ENCODE data around the gene VWA8.
"Not testable (repeated sequence)": the region's sequence is repeated elsewhere in the genome, so short reads cannot be mapped to it uniquely, and the experiment has no call there.

VWA8 gene

DNA sequence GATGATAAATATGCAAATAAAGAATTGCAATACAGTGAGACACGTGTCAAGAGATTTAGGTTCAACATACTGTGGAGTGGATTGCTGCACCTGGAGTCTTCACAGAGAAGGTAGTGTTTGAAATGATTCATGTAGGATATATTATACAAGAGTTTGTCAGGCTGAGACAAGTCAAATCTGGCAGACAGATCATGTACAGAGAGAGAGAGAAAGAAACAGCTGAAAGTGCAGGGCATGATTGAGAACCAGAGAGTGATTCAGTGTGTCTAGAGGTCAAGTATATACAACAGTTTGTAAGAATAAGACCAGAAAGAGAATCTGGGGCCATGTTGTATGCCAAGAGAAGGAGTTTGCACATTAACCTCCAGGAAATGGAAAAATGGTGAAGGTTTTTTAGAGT, 2.1 kb upstream of the VWA8 start:
- DNase-seq: no peak

DNA sequence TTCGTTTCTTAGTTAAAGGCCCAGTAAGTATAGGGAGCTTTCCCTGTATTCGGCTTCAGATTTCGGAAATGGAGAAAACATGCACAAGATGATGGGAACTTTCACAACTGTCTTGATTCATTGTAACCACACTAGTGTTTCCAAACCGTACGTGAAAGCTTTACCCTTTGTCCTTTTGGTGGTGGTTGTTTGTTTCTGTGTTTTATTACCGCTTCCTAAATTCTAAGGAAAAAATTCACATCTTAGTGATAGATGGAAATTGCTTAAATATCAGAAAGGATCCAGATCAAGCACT, 504 bp upstream of the VWA8 start:
- no peak for DNase-seq

DNA sequence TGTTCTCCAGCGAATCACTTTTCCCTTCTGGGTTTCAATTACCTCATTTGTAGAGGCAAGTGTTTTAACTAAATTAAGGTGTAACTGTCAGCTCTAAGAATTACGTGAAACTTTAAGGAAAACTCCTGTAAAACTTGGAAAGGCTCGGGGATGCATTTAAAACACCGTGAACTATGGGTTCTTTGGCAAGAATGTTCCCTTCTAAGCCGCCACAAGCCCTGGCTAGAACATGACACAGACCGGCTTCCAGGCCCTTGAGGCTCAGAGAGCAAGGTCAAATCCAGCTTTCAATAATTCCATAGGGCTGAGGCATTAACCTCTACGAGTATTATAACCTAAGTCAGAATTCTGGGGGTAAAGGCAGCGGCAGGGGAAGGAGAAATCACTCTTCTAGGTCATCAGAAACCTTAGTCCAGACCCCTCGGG, 685 bp downstream of the VWA8 start:
- DNase-seq: no peak

DNA sequence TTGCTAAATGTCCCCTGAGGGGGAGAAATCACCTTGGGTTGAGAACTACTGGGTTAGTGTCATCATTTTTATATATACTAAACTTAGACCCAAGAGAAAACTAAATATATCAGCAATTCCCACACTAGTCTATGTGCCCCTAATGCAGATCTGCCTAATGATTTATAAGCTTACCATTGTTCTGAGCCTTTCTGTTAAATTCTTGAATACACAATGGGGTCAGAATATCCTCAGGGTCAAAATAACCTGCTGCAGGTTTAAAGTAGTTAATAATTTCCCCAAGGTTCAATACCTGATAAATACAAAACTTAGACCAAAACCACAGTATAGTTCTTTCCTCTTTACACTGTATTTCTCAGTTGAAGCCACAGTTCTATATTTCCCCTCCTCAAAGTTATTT, 4.6 kb downstream of the VWA8 start:
- DNase-seq: no peak

DNA sequence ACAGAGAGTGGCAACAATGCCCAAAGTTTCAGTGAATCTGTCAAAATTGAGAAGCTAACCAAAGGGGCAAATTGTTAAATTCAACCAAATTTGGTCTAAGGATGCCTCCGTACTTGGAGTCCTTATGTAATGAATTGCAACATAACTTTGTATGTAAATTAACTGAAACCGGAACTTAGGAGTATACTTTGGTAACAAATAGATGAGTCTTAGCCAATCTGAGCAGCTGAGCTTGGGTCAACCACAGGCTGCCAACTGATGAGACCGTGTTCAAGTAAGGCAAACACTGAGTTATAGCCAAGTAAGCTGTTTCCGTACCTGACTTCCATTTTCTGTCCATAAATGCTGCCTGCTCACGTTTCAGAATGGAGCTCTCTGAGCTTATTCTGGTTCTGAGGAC, 5.3 kb downstream of the VWA8 start:
- peak; percentile 4 for DNase-seq

DNA sequence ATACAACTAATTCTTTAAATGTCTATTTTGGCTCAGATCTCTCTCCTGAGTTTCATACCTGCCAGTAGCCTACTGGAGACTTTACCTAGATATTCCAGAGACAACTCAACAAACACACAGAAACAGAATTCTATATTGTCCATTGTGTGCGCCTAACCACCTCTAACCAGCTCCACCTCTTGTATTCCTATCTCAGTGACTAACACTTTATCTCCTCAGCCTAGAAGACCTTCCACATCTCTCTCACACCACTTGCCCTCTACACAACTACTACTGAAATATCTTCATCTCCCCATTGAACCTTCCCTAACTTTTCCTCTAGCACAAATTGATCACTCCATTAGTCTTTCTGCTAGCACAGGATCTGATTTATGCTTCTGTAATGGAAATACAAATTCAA, 6.7 kb downstream of the VWA8 start:
- DNase-seq: no peak

DNA sequence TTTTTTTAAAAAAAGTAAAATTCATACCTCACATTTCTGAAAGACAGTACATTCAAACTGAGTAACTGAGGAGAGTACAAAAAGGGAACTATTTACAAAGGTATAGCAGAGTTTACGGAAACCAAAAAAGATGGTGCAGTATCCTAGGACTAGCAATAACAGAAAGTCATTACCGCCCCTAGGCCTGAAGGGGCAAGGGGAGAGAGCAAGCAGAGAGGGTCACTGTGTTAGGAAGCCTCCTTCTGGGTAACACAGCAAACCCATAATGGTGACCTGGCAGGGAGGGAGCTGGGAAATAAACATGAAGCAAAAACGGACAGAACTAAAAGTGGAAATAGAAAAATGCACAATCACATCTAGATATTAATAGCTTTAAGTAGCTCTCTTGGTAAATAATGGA, 8.2 kb downstream of the VWA8 start:
- DNase-seq: no peak

DNA sequence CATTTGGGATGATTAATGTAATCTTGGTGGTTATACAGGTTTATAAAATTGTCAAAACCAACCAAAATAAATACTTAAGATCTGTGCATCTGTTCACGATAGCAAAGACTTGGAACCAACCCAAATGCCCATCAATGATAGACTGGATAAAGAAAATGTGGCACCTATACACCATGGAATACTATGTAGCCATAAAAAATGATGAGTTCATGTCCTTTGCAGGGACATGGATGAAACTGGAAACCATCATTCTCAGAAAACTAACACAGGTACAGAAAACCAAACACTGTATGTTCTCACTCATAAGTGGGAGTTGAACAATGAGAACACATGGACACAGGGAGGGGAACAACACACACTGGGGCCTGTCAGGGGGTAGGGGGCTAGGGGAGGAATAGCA, 11.8 kb downstream of the VWA8 start:
- not testable (repeated sequence) for DNase-seq

DNA sequence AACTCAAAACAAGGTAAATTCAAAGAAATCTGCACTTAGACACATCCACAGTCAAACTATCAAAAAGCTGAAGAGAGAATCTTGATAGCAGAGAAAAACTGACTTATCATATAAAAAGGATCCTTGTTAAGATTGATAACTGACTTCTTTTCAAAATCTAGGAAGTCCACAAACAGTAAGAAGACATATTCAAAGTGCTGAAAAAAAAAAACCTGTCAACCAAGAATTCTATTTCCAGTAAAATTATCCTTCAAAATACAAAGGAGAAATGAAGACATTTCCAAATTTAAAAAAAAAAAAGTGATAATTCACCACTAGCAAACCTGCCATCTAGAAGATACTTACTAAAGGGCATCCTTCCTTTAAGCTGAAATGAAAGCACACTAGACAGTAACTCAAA, 15.0 kb downstream of the VWA8 start:
- DNase-seq: no peak

DNA sequence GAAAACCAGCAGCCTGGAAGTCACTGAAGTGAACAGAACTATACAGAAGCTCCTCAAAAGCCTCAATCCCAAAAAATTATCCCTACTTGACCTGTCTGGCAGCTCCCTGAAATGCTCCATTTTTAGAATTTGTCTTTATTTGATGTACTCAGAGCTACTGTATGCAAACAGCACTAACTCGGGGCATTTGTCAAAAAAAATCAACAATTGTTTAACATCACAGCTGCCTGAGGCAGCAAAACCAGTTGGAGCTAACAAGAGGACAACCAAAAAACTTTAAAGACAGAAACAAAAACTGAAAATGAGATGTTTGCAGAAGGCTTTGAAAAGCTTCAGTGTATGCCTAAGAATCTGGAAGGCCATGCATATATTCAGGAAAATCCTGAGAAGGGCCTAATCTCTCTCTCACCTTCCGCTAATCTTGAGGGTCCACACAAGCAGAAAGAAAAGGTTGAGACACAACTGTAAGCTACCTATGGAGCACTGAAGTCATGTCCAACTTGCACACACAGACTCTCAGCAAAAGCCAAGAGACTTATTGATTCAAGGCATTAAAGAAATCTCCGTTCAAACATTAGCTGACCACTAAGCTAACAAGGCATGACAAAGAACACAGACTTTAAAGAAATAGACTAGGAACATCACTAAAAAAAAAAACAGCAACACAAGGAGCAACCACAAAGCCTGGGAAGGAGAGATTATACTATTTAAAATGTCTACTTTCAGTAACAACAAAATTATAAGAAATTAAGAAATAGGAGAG, 16.1 kb downstream of the VWA8 start:
- DNase-seq: no peak

DNA sequence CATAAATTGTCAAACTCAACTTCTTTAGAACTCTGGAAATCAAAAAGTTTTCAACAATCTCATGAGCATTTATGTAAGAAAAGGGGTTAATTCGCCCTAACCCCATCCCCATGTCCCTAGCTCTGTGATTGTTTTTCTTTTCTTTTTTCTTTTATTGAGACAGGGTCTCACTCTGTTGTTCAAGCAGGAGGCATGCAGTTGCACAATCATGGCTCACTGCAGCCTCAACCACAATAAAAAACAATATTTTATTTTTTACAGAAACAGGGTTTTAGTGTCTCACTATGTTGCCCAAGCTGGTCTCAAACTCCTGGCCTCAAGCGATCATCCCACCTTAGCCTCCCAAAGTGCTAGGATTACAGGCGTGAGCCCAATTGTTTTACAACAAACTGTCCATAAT, 16.7 kb downstream of the VWA8 start:
- DNase-seq: no peak

DNA sequence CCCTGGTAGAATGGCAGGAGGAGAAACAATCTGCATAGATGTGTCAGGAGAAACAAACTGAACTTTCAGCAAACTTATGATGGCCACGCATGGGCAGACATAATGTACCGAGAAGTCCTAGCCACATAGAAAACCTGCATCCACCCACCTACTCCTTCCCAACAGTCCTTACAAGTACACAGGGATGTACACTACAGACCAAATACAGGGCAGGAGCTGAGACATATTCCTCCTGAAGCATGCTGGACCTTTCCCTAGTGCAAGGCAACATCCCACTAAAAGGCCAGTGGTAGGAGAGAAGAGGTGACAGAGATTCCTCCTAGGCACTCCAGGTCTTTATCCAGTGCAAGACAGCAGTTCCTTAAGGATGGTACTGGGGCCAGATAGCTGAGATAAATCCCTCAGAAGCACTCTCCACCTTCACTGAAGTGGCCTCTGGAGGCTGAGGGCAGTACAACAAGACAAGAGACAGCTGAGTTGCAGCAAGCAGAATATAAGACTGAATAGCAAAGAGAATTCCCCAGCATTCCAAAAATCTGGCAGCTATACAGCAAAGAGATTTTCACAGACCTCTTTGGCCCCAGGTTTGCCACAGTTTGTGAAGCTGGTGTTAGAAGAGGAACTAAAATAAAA, 18.3 kb downstream of the VWA8 start:
- DNase-seq: no peak

DNA sequence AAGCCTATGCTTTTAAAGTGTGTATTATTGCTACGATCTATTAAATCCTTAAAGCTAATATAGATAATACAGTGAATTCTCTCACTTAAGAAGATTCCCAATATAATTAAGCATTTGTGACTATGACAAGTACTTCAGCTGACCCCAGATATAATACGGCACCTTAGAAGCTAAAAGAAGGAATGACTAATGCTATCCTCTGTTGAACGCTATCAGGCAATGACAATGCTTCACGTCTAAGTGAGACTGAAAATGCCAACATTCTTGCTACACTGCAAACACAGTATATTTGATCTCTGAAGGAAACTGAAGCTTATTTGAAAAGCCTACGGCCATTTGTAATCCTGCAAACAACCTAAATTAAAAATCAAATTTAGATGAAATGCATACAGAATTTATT, 19.7 kb downstream of the VWA8 start:
- no peak for DNase-seq

DNA sequence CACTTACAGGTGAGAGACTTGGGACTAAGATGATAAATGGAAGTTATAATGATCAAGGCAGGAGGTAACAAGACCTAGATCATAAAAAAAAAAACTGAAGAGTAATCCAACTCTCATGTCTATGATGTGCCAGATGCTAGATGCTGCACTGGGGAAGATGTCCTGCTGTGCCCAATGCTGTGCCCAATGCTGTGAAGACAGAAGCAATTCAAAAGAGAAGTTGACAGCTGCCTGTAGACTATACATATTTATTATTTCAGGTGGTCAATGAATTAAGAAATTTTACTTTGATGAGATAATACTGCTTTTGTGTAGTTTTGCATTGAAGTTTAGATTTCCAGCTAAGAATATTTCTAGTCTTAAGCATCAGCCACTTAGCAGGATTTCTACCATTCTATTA, 21.5 kb downstream of the VWA8 start:
- DNase-seq: peak; percentile 9

DNA sequence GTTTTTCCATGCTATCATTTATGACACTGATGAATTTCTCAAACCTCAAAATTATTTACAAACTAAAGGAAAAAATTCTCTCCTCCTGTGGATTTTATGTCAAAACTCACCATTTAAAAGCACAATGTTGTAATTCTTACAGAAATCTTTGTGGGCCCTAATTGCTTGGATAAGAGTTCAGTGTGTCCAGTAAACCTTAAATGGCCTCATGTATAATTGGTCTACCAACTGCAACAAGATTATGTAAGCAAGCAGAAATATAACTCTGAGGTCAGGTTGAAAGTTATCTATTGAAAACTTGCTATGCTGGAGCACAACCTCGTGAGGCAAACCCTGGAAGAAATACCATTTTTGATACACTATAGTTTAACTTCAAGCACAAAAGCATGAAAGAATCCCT, 22.0 kb downstream of the VWA8 start:
- no peak for DNase-seq

DNA sequence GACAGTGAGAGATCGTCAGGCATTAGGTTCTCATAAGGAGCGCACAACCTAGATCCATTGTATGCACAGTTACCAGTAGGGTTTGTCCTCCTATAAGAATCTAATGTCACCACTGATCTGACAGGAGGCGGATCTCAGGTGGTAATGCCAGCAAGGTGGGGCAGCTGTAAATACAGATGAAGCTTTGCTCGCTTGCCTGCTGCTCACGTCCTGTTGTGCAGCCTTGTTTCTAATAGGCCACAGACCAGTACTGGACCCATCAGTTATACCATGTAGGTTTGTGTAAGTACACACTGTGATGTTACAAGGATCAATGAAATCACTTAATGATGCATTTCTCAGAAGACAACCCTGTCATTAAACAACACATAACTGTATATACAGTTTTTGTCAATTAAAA, 23.5 kb downstream of the VWA8 start:
- DNase-seq: no peak

DNA sequence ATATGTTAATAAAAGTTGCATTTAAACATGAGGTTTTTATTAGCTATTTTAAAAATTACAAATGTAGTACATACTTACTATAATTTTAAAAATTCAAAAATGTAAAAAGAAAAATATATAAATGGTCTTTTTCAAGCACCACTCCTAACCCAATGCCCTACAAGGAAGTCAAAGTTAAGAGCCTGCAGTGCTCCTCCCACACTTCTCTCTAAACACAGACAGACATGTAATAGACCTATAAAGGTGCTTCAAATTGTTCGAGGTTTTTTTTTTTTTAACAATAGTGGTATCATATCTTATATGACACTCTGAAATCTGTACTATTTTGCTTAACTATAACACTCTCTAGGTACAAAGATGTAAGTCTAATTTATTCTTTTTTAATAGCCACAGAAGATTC, 25.4 kb downstream of the VWA8 start:
- DNase-seq: no peak

DNA sequence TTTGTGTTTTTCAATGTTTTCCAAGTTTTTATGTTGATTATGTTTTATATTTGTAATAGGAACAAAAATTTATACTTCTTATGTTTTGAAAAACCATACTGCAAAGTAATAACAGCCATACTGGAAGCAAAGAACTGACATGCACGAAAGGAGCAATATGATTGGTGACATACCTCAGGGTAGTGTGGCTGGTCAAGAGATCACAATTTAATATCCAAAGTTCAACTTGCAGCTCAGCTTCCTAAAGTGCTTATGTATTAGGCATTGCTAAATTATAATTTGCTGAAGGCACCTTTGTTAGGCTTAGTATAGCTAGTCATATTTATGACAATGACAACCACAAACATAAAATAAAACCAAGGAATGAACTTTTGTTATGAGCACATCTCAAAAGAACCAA, 25.9 kb downstream of the VWA8 start:
- no peak for DNase-seq

DNA sequence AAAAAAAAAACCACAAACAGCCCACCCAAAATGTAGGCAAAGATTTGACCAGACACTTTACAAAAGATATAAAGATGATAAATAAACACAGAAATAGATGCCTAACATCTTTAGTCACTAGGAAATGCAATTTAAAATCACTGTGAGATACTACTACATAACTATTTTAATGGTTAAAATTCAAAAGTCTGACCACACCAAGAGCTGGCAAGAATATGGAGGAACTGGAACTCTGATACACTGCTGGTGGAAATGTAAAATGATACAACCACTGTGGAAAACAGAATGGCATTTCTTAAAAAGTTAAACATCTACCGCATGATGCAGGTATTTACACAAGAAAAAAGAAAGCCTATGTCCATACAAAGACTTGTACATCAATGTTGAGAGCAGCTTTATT, 26.8 kb downstream of the VWA8 start:
- no peak for DNase-seq

DNA sequence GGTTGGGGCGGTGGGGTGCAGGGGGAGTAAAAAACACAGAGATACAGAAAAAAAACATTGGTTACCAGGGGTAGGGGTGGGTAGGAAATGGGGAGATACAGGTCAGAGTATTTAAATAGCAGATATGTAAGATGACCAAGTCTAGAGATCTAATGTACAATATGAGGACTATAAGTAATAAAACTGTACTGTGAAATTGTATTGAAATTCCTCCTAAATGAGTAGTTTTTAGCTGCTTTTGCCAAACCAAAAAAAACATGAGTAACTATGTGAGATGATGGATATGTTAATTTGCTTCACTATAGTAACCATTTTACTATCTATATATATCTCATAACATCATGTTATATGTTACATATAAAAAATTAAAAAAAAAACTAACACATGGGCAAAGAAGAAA, 29.6 kb downstream of the VWA8 start:
- DNase-seq: no peak

DNA sequence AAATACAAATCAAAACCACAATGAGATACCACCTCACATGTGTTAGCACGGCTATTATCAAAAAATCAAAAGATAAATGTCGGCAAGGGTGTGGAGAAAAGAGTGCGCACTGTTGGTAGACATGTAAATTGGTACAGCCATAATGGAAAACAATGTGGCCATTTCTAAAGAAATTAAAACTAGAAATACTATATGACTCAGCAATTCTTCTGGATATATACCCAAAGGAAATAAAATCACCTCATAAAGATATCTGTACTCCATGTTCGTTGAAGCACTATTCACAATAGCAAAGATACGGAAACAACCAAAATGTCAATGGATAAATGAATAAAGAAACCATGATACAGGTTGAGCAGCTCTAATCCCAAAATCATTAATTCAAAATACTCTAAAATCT, 30.8 kb downstream of the VWA8 start:
- DNase-seq: no peak

DNA sequence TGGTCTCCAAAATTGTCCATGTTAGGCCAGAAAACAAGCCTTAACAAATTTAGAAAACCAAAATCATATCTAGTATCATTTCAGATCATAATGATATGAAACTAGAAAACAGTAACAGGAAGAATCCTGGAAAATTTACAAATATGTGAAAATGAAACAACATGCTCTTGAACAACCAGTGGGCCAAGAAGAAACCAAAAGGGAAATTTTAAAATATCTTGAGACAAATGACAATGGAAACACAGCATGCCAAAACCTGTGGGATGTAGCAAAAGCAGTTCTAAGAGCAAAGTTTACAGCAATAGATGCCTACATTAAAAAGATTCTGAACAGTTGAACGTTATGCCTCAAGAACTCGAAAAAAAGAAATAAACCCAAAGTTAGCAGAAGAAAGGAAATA, 32.6 kb downstream of the VWA8 start:
- no peak for DNase-seq

DNA sequence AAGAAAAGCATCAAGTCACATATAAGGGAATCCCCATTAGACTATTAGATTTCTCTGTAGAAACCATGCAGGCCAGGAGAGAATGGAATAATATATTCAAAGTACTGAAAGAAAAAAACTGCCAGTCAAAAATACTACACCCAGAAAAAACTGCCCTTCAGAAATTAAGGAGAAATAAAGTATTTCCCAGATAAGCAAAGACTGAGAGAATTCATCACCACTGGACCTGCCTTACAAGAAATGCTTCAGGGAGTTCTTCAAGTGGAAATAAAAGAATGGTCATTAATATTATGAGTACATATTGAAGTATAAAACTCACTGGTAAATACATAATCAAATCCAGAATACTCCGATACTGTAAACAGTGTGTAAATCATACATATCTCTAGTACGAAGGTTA, 35.9 kb downstream of the VWA8 start:
- DNase-seq: no peak

DNA sequence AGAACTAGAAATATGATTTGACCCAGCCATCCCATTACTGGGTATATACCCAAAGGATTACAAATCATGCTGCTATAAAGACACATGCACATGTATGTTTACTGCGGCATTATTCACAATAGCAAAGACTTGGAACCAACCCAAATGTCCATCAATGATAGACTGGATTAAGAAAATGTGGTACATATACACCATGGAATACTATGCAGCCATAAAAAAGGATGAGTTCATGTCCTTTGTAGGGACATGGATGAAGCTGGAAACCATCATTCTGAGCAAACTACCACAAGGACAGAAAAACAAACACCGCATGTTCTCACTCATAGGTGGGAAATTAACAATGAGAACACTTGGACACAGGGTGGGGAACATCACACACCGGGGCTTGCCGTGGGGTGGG, 38.0 kb downstream of the VWA8 start:
- not testable (repeated sequence) for DNase-seq

DNA sequence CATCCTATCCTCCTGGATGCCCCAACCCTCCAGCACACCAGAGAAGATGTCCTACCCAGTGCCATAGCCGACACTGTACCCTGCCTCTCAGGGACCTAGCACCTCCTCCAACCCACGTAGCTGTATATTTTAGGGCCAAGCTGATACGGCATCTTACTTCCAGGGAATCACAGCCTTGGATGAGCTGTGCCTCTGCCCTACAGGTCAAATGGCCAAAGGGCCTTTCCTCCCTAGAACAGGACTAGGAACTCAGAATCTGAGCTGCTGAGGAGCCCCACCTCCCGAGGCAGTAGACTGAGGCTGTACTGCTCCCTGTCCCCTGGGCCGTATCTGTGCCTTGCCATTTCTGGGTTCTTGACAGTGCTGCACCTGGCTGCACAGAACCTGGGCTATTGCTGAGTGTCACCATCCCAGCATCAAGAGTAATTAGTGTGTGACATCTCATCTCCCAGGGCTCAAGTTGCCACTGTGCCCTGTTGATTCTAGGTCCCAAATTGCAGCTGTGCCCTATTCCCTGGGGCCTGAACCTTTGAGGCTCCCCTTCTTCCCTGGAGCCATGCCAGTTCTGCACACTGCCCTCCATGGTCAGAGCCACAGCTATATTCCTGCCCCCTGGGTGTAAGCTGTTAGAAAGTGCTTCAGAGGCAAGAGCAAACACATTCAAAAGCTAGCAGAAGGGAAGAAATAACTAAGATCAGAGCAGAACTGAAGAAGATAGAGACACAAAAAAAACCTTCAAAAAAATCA, 41.0 kb downstream of the VWA8 start:
- DNase-seq: no peak
